HepG2 (cell line): ENCODE results near the gene ESPN. TPM values are rescaled to one million over a fixed set of nuclear protein-coding genes. Genes with fewer than 3 reads are reported as not detected.

ENCODE experiments used
- AGO2 ChIP-seq: fragments of 200-400 bp; formaldehyde crosslinking; optimal IDR thresholded peaks from 2 replicates; pipeline ENCODE3; 2017; ENCODE audit warnings: mild to moderate bottlenecking, low read depth, low read length, moderate library complexity
- HNRNPL ChIP-seq: fragments of 200-400 bp; formaldehyde crosslinking; IDR thresholded peaks from 2 replicates; pipeline ENCODE4 v1.6.1; 2017; ENCODE audit warnings: mild to moderate bottlenecking, low read depth, low read length
- HOXD1 ChIP-seq: sonication (generic); formaldehyde crosslinking; IDR thresholded peaks from 2 replicates; pipeline ENCODE4 v1.5.0; 2020; ENCODE audit warnings: missing genetic modification reagents
- LBX2 ChIP-seq: sonication (generic); formaldehyde crosslinking; IDR thresholded peaks from 2 replicates; pipeline ENCODE4 v1.5.0; 2020; ENCODE audit warnings: missing genetic modification reagents, mild to moderate bottlenecking, borderline replicate concordance
- NR1H2 ChIP-seq: sonication (generic); formaldehyde crosslinking; IDR thresholded peaks from 2 replicates; pipeline ENCODE4 v1.8.1; 2022; ENCODE audit warnings: low read depth, missing genetic modification reagents, borderline replicate concordance
- NR2F1 ChIP-seq, 2 experiments: fragments of 450-650 bp in 1 of 2; formaldehyde crosslinking in 1 of 2; IDR thresholded peaks; 2 replicates each; pipeline versions ENCODE4 v1.5.0 to v1.6.1; 2016 to 2020; ENCODE audit warnings: mild to moderate bottlenecking in 1 of 2, missing compliant biosample characterization in 1 of 2, missing genetic modification reagents in 1 of 2, moderate library complexity in 1 of 2
- PATZ1 ChIP-seq: sonication (generic); formaldehyde crosslinking; IDR thresholded peaks from 2 replicates; pipeline ENCODE4 v1.4.0; 2020; ENCODE audit warnings: missing genetic modification reagents
- TARDBP ChIP-seq: sonication (generic); formaldehyde crosslinking; IDR thresholded peaks from 2 replicates; pipeline ENCODE4 v1.8.0; 2022; ENCODE audit warnings: mild to moderate bottlenecking, missing genetic modification reagents
- TBX2 ChIP-seq: sonication (generic); formaldehyde crosslinking; IDR thresholded peaks from 2 replicates; pipeline ENCODE4 v1.5.0; 2020; ENCODE audit warnings: missing genetic modification reagents, mild to moderate bottlenecking, borderline replicate concordance
- ZBED4 ChIP-seq: sonication (generic); formaldehyde crosslinking; IDR thresholded peaks from 2 replicates; pipeline ENCODE4 v1.4.0; 2020; ENCODE audit warnings: missing genetic modification reagents, borderline replicate concordance
- ZFX ChIP-seq: sonication (generic); formaldehyde crosslinking; IDR thresholded peaks from 2 replicates; pipeline ENCODE4 v1.4.0; 2020; ENCODE audit warnings: mild to moderate bottlenecking, low read depth, missing genetic modification reagents, moderate library complexity
- ZNF230 ChIP-seq: sonication (generic); formaldehyde crosslinking; IDR thresholded peaks from 2 replicates; pipeline ENCODE4 v1.4.0; 2020; ENCODE audit warnings: mild to moderate bottlenecking, missing genetic modification reagents
- ZNF343 ChIP-seq: sonication (generic); formaldehyde crosslinking; IDR thresholded peaks from 2 replicates; pipeline ENCODE4 v1.4.0; 2020; ENCODE audit warnings: mild to moderate bottlenecking, missing genetic modification reagents
- ZNF580 ChIP-seq: IDR thresholded peaks from 2 replicates; pipeline ENCODE4 v1.6.1; 2016; ENCODE audit warnings: low read depth, borderline replicate concordance
- ZNF687 ChIP-seq: sonication (generic); formaldehyde crosslinking; IDR thresholded peaks from 2 replicates; pipeline ENCODE4 v1.5.1; 2020; ENCODE audit warnings: mild to moderate bottlenecking, missing genetic modification reagents, moderate library complexity
- ZSCAN25 ChIP-seq: sonication (generic); formaldehyde crosslinking; IDR thresholded peaks from 2 replicates; pipeline ENCODE4 v1.8.0; 2022; ENCODE audit warnings: mild to moderate bottlenecking, missing genetic modification reagents
- polyA plus RNA-seq, 8 experiments: library from polyadenylated mRNA; depleted of rRNA in 3 of 8; stranded (reverse) in 7 of 8; unstranded in 1 of 8; fragments of >200 nt; fragmentation: Illumina TruSeq in 4 of 8; extraction: Trizol in 4 of 8; gene quantifications; 2 replicates each; pipeline versions ENCODE4 v1.2.1 to v1.2.3, GENCODE V29; 2011 to 2016; ENCODE audit warnings: low read depth in 4 of 8, missing spikeins in 1 of 8, mixed read lengths in 1 of 8; ENCODE audit not compliant: insufficient read depth in 1 of 8
- total RNA-seq, 5 experiments: library from RNA; depleted of rRNA; stranded (reverse); fragments of >200 nt; fragmentation: Illumina TruSeq; extraction: Trizol; gene quantifications; 2 replicates each; pipeline ENCODE4 v1.2.3, GENCODE V29; 2016; ENCODE audit warnings: low read depth in 1 of 5

The ESPN gene
- total and polyA plus RNA-seq, 2 of the 13 experiments (the other 11 are each of a cell fraction or from before 2014, with no cell fraction given): 48.6 to 54.2 TPM

GRCh38 chr1:6450005-6450450 is 25.5 kb downstream of the ESPN start (continued):
- no peak for TF ChIP-seq ZBED4 (CRISPR knock-in tag)
- TF ChIP-seq NR1H2 (CRISPR knock-in tag): no peak
- TF ChIP-seq TARDBP (CRISPR knock-in tag): peak; percentile 46; the same call in 1 of the 2 replicates
- no peak for TF ChIP-seq NR2F1 (CRISPR knock-in tag; IDR thresholded peaks at IDR 0.05)
- peak; percentile 52; the same call in 1 of the 2 replicates for TF ChIP-seq LBX2 (CRISPR knock-in tag)
- TF ChIP-seq ZSCAN25 (CRISPR knock-in tag): peak; percentile 48; the same call in 1 of the 2 replicates
- TF ChIP-seq AGO2: peak; percentile 26
- TF ChIP-seq HNRNPL: peak; percentile 90
- TF ChIP-seq ZNF687 (CRISPR knock-in tag): peak; percentile 71
- TF ChIP-seq PATZ1 (CRISPR knock-in tag): peak; percentile 61
- no peak for TF ChIP-seq ZNF343
- 0 out of 2 replicates have a peak, but pooled peaks have one; percentile 33 for TF ChIP-seq ZFX (CRISPR knock-in tag)
- peak; percentile 41; the same call in 1 of the 2 replicates for TF ChIP-seq ZNF580 (CRISPR knock-in tag)
- no peak for TF ChIP-seq HOXD1 (CRISPR knock-in tag)
- TF ChIP-seq ZNF230 (CRISPR knock-in tag): peak; percentile 38; the same call in 1 of the 2 replicates
- TF ChIP-seq TBX2 (CRISPR knock-in tag): 0 out of 2 replicates have a peak, but pooled peaks have one; percentile 8
